ENCODE data around the gene BCL7C.

GRCh38 chr16:30937692-30938091 lies 43.8 kb upstream of the BCL7C start:
- no peak for TF ChIP-seq CTCF (conservative IDR thresholded peaks at IDR 0.05; ENCODE audit: low read depth, low read length)
- TF ChIP-seq EZH2 (IDR thresholded peaks at IDR 0.05; ENCODE audit: borderline replicate concordance, low read depth, low read length, poor library complexity, severe bottlenecking) = no peak
